ENCODE data around the gene FAM83E.

The FAM83E gene

DNA sequence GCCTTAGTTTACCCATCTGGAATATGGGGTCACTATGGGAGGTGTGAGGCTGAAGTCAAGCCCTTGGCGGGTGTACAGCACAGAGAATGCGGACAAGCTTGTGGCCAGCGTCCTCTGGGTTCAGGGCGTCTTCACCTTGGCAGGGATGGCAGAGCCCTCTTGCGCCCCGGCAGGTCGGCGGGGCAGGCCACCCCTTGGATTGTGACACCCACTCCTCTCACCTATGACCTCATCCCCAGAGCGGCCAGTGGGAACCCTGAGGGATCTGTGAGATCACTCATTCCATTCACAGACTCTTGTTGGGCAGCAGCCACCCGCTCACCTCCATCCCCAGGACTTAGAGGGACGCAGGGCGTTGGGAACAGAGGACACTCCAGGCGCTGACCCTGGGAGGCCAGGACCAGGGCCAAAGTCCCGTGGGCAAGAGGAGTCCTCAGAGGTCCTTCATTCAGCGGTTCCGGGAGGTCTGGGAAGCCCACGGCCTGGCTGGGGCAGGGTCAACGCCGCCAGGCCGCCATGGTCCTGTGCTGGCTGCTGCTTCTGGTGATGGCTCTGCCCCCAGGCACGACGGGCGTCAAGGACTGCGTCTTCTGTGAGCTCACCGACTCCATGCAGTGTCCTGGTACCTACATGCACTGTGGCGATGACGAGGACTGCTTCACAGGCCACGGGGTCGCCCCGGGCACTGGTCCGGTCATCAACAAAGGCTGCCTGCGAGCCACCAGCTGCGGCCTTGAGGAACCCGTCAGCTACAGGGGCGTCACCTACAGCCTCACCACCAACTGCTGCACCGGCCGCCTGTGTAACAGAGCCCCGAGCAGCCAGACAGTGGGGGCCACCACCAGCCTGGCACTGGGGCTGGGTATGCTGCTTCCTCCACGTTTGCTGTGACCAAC, 8.2 kb downstream of the FAM83E start, which contains the start of gene SPACA4:
TSS of gene SPACA4 (plus strand) at position 280 of the 896 bp plus-strand sequence. CDS start at position 517, 237 bp downstream.
- Histone ChIP-seq H3K27me3 (ENCODE audit: control insufficient read depth, insufficient read depth, low read length) (no peaks in the 10 kb centered on the region), H3K9ac (ENCODE audit: low read depth, low read length) (no peak within 1 kb of the TSS), H3K4me3 (ENCODE audit: low read depth, low read length) (no peak within 1 kb of the TSS), H3K27ac (ENCODE audit: low read depth, low read length) (no peak within 1 kb of the TSS), H3K36me3 (ENCODE audit: control insufficient read depth, insufficient read depth, low read length) (0 out of 2 replicates have a peak, but pooled peaks cover 2% of the 10 kb centered on the region), H3K9me3 (ENCODE audit: control insufficient read depth, insufficient read depth, low read length) (no peaks in the 10 kb centered on the region), H3K4me1 (ENCODE audit: control insufficient read depth, insufficient read depth, low read length) (no peaks in the 10 kb centered on the region)

DNA sequence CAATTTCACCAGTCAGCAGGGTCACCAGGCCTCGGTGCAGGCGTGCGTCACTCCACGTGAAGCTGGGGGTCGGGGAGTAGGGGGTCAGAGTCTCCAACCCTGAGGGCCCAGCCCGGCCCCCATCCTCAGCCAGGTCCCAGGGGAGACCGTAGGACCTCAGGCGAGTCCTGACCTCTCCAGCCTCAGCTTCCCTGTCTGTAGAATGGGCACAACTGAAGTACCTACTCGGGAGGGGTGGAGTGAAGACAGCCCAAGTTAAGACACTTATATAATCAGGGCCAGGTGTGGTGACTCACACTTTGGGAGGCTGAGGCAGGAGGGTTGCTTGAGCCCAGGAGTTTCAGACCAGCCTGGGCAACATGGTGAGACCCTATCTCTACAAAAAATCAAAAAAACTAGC, 11.0 kb downstream of the FAM83E start:
- Histone ChIP-seq H3K36me3 (ENCODE audit: control insufficient read depth, insufficient read depth, low read length) (0 out of 2 replicates have a peak, but pooled peaks cover 2% of the 10 kb centered on the region), H3K4me3 (ENCODE audit: low read depth, low read length) (no peak overlapping the region), H3K4me1 (ENCODE audit: control insufficient read depth, insufficient read depth, low read length) (no peaks in the 10 kb centered on the region), H3K27me3 (ENCODE audit: control insufficient read depth, insufficient read depth, low read length) (no peaks in the 10 kb centered on the region), H3K9me3 (ENCODE audit: control insufficient read depth, insufficient read depth, low read length) (no peaks in the 10 kb centered on the region), H3K9ac (ENCODE audit: low read depth, low read length) (no peak overlapping the region), H3K27ac (ENCODE audit: low read depth, low read length) (no peak overlapping the region)

- H3K27ac ChIP-seq (ENCODE audit: low read depth, low read length): no peak overlapping the region
- H3K4me1 ChIP-seq (ENCODE audit: control insufficient read depth, insufficient read depth, low read length): no peaks in the 10 kb centered on the region
- H3K9me3 ChIP-seq (ENCODE audit: control insufficient read depth, insufficient read depth, low read length): no peaks in the 10 kb centered on the region
- no peaks in the 10 kb centered on the region for H3K27me3 ChIP-seq (ENCODE audit: control insufficient read depth, insufficient read depth, low read length)
- H3K9ac ChIP-seq (ENCODE audit: low read depth, low read length): no peak overlapping the region
- 0 out of 2 replicates have a peak, but pooled peaks cover 2% of the 10 kb centered on the region for H3K36me3 ChIP-seq (ENCODE audit: control insufficient read depth, insufficient read depth, low read length)
- H3K4me3 ChIP-seq (ENCODE audit: low read depth, low read length): no peak overlapping the region
These were observed 11.4 kb downstream of the FAM83E start for GRCh38 chr19:48603449-48603848.

- no peaks in the 10 kb centered on the region for H3K27me3 ChIP-seq (ENCODE audit: control insufficient read depth, insufficient read depth, low read length)
These were observed 11.9 kb downstream of the FAM83E start for GRCh38 chr19:48603001-48603400.

DNA sequence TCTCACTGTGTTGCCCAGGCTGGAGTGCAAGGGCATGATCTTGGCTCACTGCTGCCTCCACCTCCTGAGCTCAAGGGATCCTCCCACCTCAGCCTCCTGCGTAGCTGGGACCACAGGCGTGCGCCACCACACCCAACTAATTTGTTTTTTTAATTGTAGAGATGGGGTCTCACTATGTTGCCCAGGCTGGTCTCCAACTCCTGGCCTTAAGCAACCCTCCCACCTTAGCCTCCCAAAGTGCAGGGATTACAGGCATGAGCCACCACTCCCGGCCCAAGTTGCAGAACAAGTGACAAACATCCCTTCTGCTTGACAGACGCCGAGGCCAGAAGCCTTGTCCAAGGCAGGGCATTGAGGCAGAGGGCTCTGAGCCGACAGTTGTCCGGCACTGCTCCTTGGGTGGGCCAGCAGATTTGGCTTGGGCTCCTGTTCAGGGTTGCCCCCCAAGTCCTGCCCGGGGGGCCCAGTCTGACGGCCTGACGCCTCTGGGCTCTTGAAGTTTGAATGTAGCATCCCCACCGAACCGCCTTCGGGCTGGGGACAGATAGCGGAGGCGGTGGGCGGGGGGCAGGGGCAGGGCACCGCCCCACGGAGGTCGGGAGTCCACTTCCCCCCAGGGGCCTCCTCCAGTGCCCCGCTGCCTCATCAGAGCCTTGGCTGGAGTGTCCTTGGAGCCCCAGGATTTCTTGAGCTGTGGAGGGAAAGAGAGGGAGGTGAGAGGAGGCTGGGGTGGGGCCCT, 14.0 kb downstream of the FAM83E start:
- Histone ChIP-seq H3K36me3 (ENCODE audit: control insufficient read depth, insufficient read depth, low read length) (no peaks in the 10 kb centered on the region), H3K9ac (ENCODE audit: low read depth, low read length) (no peak overlapping the region), H3K27me3 (ENCODE audit: control insufficient read depth, insufficient read depth, low read length) (no peaks in the 10 kb centered on the region)

More at GRCh38 chr19:48603001-48603400, 11.9 kb downstream of the FAM83E start:
- Histone ChIP-seq H3K36me3 (ENCODE audit: control insufficient read depth, insufficient read depth, low read length) (0 out of 2 replicates have a peak, but pooled peaks cover 2% of the 10 kb centered on the region), H3K4me1 (ENCODE audit: control insufficient read depth, insufficient read depth, low read length) (no peaks in the 10 kb centered on the region), H3K27ac (ENCODE audit: low read depth, low read length) (no peak overlapping the region), H3K4me3 (ENCODE audit: low read depth, low read length) (no peak overlapping the region), H3K9ac (ENCODE audit: low read depth, low read length) (no peak overlapping the region), H3K9me3 (ENCODE audit: control insufficient read depth, insufficient read depth, low read length) (no peaks in the 10 kb centered on the region)

DNA sequence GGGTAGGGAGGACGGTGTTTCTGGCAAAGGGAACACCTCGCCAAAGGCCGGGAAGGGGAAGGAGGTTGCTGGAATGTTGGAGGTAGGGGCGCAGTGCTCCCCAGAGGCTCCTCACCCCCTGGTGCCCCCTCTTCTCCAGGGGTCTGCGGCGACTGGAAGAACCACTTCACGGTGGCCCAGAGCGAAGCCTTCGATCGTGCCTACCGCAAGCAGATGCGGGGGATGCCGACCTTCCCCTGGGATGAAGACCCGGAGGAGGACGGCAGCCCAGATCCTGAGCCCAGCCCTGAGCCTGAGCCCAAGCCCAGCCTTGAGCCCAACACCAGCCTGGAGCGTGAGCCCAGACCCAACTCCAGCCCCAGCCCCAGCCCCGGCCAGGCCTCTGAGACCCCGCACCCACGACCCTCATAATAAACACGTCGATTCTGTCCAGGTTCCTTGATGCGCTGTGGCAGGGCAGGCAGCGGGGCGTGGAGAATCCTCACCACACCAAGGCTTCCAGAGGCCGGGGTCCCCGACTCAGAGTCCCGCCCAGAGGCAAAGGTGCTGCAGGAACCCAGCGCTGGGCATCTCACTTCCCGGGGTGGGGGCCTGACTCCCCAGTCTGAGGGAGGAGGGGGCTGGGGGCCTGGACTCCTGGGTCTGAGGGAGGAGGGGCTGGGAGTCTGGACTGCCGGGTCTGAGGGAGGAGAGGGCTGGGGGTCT, 15.7 kb downstream of the FAM83E start:
- H3K4me3 ChIP-seq (ENCODE audit: low read depth, low read length): no peak overlapping the region
- no peak overlapping the region for H3K9ac ChIP-seq (ENCODE audit: low read depth, low read length)
- no peaks in the 10 kb centered on the region for H3K36me3 ChIP-seq (ENCODE audit: control insufficient read depth, insufficient read depth, low read length)
- no peaks in the 10 kb centered on the region for H3K4me1 ChIP-seq (ENCODE audit: control insufficient read depth, insufficient read depth, low read length)
- no peaks in the 10 kb centered on the region for H3K9me3 ChIP-seq (ENCODE audit: control insufficient read depth, insufficient read depth, low read length)
- H3K27ac ChIP-seq (ENCODE audit: low read depth, low read length): no peak overlapping the region
- H3K27me3 ChIP-seq (ENCODE audit: control insufficient read depth, insufficient read depth, low read length): no peaks in the 10 kb centered on the region

More for the DNA sequence above, 14.0 kb downstream of the FAM83E start:
- Histone ChIP-seq H3K4me3 (ENCODE audit: low read depth, low read length) (no peak overlapping the region), H3K4me1 (ENCODE audit: control insufficient read depth, insufficient read depth, low read length) (no peaks in the 10 kb centered on the region), H3K9me3 (ENCODE audit: control insufficient read depth, insufficient read depth, low read length) (no peaks in the 10 kb centered on the region), H3K27ac (ENCODE audit: low read depth, low read length) (no peak overlapping the region)

GRCh38 chr19:48596679-48597465, 18.0 kb downstream of the FAM83E start:
- H3K9me3 ChIP-seq (ENCODE audit: control insufficient read depth, insufficient read depth, low read length): no peaks in the 10 kb centered on the region
- no peak overlapping the region for H3K27ac ChIP-seq (ENCODE audit: low read depth, low read length)
- H3K4me3 ChIP-seq (ENCODE audit: low read depth, low read length): no peak overlapping the region
- no peaks in the 10 kb centered on the region for H3K4me1 ChIP-seq (ENCODE audit: control insufficient read depth, insufficient read depth, low read length)
- no peaks in the 10 kb centered on the region for H3K27me3 ChIP-seq (ENCODE audit: control insufficient read depth, insufficient read depth, low read length)
- no peak overlapping the region for H3K9ac ChIP-seq (ENCODE audit: low read depth, low read length)
- H3K36me3 ChIP-seq (ENCODE audit: control insufficient read depth, insufficient read depth, low read length): no peaks in the 10 kb centered on the region

DNA sequence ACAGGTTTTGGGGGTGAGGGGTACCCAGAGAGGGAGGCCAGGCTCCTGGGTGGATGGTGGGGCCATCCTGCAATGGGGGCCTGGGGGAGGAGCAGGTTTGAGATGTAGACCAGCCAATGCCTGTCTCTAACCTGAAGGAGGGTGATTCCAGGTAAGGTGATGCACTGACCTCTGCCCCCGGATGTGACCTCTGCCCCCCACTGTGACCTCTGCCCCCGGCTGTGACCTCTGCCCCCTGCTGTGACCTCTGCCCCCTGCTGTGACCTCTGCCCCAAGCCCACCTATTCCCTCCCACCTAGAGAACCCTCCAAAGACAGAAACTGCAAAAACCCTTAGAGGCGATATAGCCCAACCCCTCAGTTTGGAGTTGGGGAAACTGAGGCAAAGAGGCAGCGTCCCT, 18.6 kb downstream of the FAM83E start:
- H3K9ac ChIP-seq (ENCODE audit: low read depth, low read length): no peak overlapping the region
- no peaks in the 10 kb centered on the region for H3K4me1 ChIP-seq (ENCODE audit: control insufficient read depth, insufficient read depth, low read length)
- no peaks in the 10 kb centered on the region for H3K9me3 ChIP-seq (ENCODE audit: control insufficient read depth, insufficient read depth, low read length)
- no peaks in the 10 kb centered on the region for H3K36me3 ChIP-seq (ENCODE audit: control insufficient read depth, insufficient read depth, low read length)
- no peaks in the 10 kb centered on the region for H3K27me3 ChIP-seq (ENCODE audit: control insufficient read depth, insufficient read depth, low read length)
- H3K4me3 ChIP-seq (ENCODE audit: low read depth, low read length): no peak overlapping the region
- H3K27ac ChIP-seq (ENCODE audit: low read depth, low read length): no peak overlapping the region

GRCh38 chr19:48595833-48596232, 19.0 kb downstream of the FAM83E start:
- no peaks in the 10 kb centered on the region for H3K27me3 ChIP-seq (ENCODE audit: control insufficient read depth, insufficient read depth, low read length)
- no peak overlapping the region for H3K27ac ChIP-seq (ENCODE audit: low read depth, low read length)
- H3K4me3 ChIP-seq (ENCODE audit: low read depth, low read length): no peak overlapping the region
- no peaks in the 10 kb centered on the region for H3K9me3 ChIP-seq (ENCODE audit: control insufficient read depth, insufficient read depth, low read length)
- no peaks in the 10 kb centered on the region for H3K36me3 ChIP-seq (ENCODE audit: control insufficient read depth, insufficient read depth, low read length)
- no peaks in the 10 kb centered on the region for H3K4me1 ChIP-seq (ENCODE audit: control insufficient read depth, insufficient read depth, low read length)
- H3K9ac ChIP-seq (ENCODE audit: low read depth, low read length): no peak overlapping the region

- Histone ChIP-seq H3K27ac (ENCODE audit: low read depth, low read length) (no peak overlapping the region), H3K9ac (ENCODE audit: low read depth, low read length) (no peak overlapping the region), H3K4me1 (ENCODE audit: control insufficient read depth, insufficient read depth, low read length) (no peaks in the 10 kb centered on the region), H3K4me3 (ENCODE audit: low read depth, low read length) (no peak overlapping the region), H3K27me3 (ENCODE audit: control insufficient read depth, insufficient read depth, low read length) (no peaks in the 10 kb centered on the region), H3K36me3 (ENCODE audit: control insufficient read depth, insufficient read depth, low read length) (no peaks in the 10 kb centered on the region), H3K9me3 (ENCODE audit: control insufficient read depth, insufficient read depth, low read length) (no peaks in the 10 kb centered on the region)
These were observed 19.7 kb downstream of the FAM83E start for GRCh38 chr19:48595171-48595570.
